Parathyroid adenoma (tissue), 2 donors: ENCODE results near the gene BARHL2.

Experiments used
- H2AFZ ChIP-seq: fragments of 300-600 bp; sonication (generic); one replicate; pipeline ENCODE4 v1.7.0; 2017; ENCODE audit warnings: antibody characterized with exemption, mild to moderate bottlenecking
- H3K27ac ChIP-seq: fragments of 300-600 bp; sonication (generic); one replicate; pipeline ENCODE4 v1.7.0; 2017
- H3K27me3 ChIP-seq: fragments of 300-600 bp; sonication (generic); one replicate; pipeline ENCODE4 v1.7.0; 2017; ENCODE audit warnings: low read length; ENCODE audit not compliant: control insufficient read depth, insufficient read depth
- H3K36me3 ChIP-seq: fragments of 300-600 bp; sonication (generic); one replicate; pipeline ENCODE4 v1.7.0; 2017; ENCODE audit warnings: low read length; ENCODE audit not compliant: control insufficient read depth, insufficient read depth
- H3K4me1 ChIP-seq: fragments of 300-600 bp; sonication (generic); one replicate; pipeline ENCODE4 v1.7.0; 2017; ENCODE audit warnings: control low read depth
- H3K4me2 ChIP-seq: fragments of 300-600 bp; sonication (generic); one replicate; pipeline ENCODE4 v1.7.0; 2017; ENCODE audit warnings: low read length
- H3K4me3 ChIP-seq: fragments of 300-600 bp; sonication (generic); one replicate; pipeline ENCODE4 v1.7.0; 2017; ENCODE audit warnings: low read depth, low read length
- H3K79me2 ChIP-seq: fragments of 300-600 bp; sonication (generic); one replicate; pipeline ENCODE4 v1.7.0; 2017; ENCODE audit warnings: control low read depth
- H3K9ac ChIP-seq: fragments of 300-600 bp; sonication (generic); one replicate; pipeline ENCODE4 v1.7.0; 2017; ENCODE audit warnings: mild to moderate bottlenecking
- H3K9me3 ChIP-seq: fragments of 300-600 bp; sonication (generic); one replicate; pipeline ENCODE4 v1.7.0; 2017; ENCODE audit warnings: low read length; ENCODE audit not compliant: control insufficient read depth
- CTCF ChIP-seq: fragments of 300-600 bp; sonication (generic); IDR thresholded peaks from one replicate; pipeline ENCODE4 v1.7.0; 2017; ENCODE audit warnings: antibody characterized with exemption, mild to moderate bottlenecking
- donor health status: primary hyperparathyroidism.

The BARHL2 gene

GRCh38 chr1:90722874-90723589 is 5.9 kb upstream of the BARHL2 start:
- Histone ChIP-seq H3K79me2 (no peaks in the 10 kb centered on the region), H2AFZ (no peak overlapping the region), H3K36me3 (no peaks in the 10 kb centered on the region), H3K27ac (no peak overlapping the region), H3K4me2 (peak overlapping the region; percentile 51), H3K9me3 (no peaks in the 10 kb centered on the region), H3K4me1 (no peaks in the 10 kb centered on the region), H3K9ac (no peak overlapping the region), H3K4me3 (no peak overlapping the region), H3K27me3 (peaks cover 35% of the 10 kb centered on the region)
- TF ChIP-seq CTCF = no peak

- no peak overlapping the region for H2AFZ ChIP-seq
- no peaks in the 10 kb centered on the region for H3K79me2 ChIP-seq
- no peaks in the 10 kb centered on the region for H3K4me1 ChIP-seq
- no peaks in the 10 kb centered on the region for H3K9me3 ChIP-seq
- H3K4me2 ChIP-seq = no peak overlapping the region
- peaks cover 30% of the 10 kb centered on the region for H3K27me3 ChIP-seq
- no peaks in the 10 kb centered on the region for H3K36me3 ChIP-seq
- H3K27ac ChIP-seq = no peak overlapping the region
- H3K9ac ChIP-seq = no peak overlapping the region
- peak; percentile 10 for TF ChIP-seq CTCF
- no peak overlapping the region for H3K4me3 ChIP-seq
Observed at GRCh38 chr1:90721210-90722194, 4.4 kb upstream of the BARHL2 start.

- H2AFZ ChIP-seq = no peak overlapping the region
- no peak overlapping the region for H3K4me3 ChIP-seq
- H3K79me2 ChIP-seq = no peaks in the 10 kb centered on the region
- no peaks in the 10 kb centered on the region for H3K9me3 ChIP-seq
- H3K4me2 ChIP-seq = no peak overlapping the region
- H3K4me1 ChIP-seq = no peaks in the 10 kb centered on the region
- H3K9ac ChIP-seq = no peak overlapping the region
- peaks cover 24% of the 10 kb centered on the region for H3K27me3 ChIP-seq
- TF ChIP-seq CTCF = no peak
- H3K27ac ChIP-seq = no peak overlapping the region
- no peaks in the 10 kb centered on the region for H3K36me3 ChIP-seq
Observed at GRCh38 chr1:90720145-90720636, 3.1 kb upstream of the BARHL2 start.

- Histone ChIP-seq H3K4me1 (no peaks in the 10 kb centered on the region), H3K9ac (no peak overlapping the region), H3K27me3 (peaks cover 18% of the 10 kb centered on the region), H3K27ac (no peak overlapping the region), H3K36me3 (no peaks in the 10 kb centered on the region), H3K9me3 (no peaks in the 10 kb centered on the region), H3K4me3 (no peak overlapping the region), H2AFZ (no peak overlapping the region), H3K4me2 (no peak overlapping the region), H3K79me2 (no peaks in the 10 kb centered on the region)
- TF ChIP-seq CTCF = no peak
Observed at GRCh38 chr1:90719330-90720144, 2.4 kb upstream of the BARHL2 start.
